Measurements from ENCODE around the gene RTF2. TPM values are rescaled to one million over a fixed set of nuclear protein-coding genes. Genes with fewer than 3 reads are reported as not detected.

Gene RTF2
- total and polyA plus RNA-seq, 2 of the 4 experiments (the other 2 are of a cell fraction) = 102 to 109 TPM

DNA sequence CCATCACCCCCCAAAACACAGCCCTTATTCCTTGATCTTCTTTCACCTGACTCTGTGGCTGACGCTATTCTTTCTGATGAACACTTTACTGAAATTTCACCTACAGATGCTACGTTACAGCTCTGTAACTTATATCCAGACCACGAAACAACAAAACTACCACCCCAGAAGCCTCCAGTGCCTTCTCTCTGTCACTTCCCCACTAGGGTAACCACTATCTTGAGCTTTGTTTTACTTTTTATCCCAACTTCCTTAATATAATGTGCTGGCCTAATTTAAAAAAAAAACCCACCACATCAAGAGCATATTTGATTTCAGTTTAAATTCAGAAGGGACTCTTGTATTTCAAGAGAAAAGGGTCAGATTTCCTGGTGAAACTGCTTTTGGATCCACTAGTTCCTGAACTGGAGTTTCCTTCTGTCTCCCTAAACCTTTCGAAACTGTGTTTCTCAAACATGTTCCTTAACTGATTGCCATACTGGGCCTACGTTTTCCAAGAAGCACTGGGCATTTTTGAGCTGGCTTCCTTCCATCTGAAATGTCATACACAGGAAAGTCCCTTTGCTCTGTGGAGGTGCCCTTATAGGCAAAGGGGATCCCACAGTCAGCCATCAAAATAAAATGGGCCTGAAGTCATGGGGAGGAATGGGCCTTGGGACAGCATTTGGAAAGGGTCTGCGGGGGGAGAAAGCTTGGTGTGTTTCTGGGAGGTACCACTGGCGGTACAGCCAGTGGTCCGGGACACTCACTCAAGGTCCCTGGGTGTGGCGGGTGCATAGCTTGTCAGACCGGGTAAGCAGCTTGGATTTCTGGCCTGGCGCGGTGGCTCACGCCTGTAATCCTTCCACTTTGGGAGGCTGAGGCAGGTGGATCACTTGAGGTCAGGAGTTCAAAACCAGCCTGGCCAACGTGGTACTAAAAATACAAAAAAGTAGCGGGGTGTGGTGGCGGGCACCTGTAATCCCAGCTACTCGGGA lies 25.8 kb upstream of the RTF2 start:
- Histone ChIP-seq H3K9me3 (ENCODE audit: control insufficient read depth, insufficient read depth, low read length) (no peaks in the 10 kb centered on the region), H3K9ac (ENCODE audit: low read depth, low read length) (peak overlapping the region; percentile 5)
- POLR2A ChIA-PET (ENCODE audit: unreplicated experiment) = interaction anchor here (0.9 to 1.0 kb wide), 2 partner anchors 26 to 30 kb away, joined by 3 to 6 read pairs; partner anchors contain the start of gene CASS4

More for the DNA sequence above, 25.8 kb upstream of the RTF2 start:
- Histone ChIP-seq H2BK20ac (ENCODE audit: low read depth, low read length) (peak overlapping the region; percentile 97), H3K14ac (replicated peaks; ENCODE audit: low read depth, low read length) (peak overlapping the region; percentile 90), H3K4me1 (ENCODE audit: control insufficient read depth, insufficient read depth, low read length) (peaks cover 33% of the 10 kb centered on the region), H3K27ac (ENCODE audit: insufficient read depth, low read length) (peak overlapping the region; percentile 99), H2AFZ (replicated peaks; ENCODE audit: low read length, poor library complexity) (no peak overlapping the region), H4K20me1 (ENCODE audit: insufficient read depth, low read length) (no peaks in the 10 kb centered on the region), H3K23ac (ENCODE audit: low read depth, low read length) (peak overlapping the region; percentile 93), H4K5ac (ENCODE audit: low read depth, low read length) (peak overlapping the region; percentile 93), H2AK9ac (replicated peaks; ENCODE audit: low read depth, low read length, poor library complexity) (peak overlapping the region; percentile 74), H3K4me3 (ENCODE audit: insufficient read depth, low read depth, low read length) (no peak overlapping the region), H2BK15ac (ENCODE audit: low read depth, low read length) (peak overlapping the region; percentile 94), H3K9me1 (ENCODE audit: insufficient read depth, low read length) (peaks cover 20% of the 10 kb centered on the region), H3K4me2 (ENCODE audit: low read depth, low read length) (no peak overlapping the region), H2BK5ac (ENCODE audit: low read depth, low read length, poor library complexity, severe bottlenecking) (peak overlapping the region; percentile 91), H4K91ac (ENCODE audit: insufficient read depth, low read depth, low read length) (peak overlapping the region; percentile 97), H3K79me1 (ENCODE audit: low read depth in 1 of 2, low read length in 2 of 2) (peaks cover 9 to 40% of the 10 kb centered on the region in 2 experiments; a peak in 3 of 4 replicates), H3K27me3 (ENCODE audit: control insufficient read depth, insufficient read depth, low read length) (no peaks in the 10 kb centered on the region), H3K56ac (ENCODE audit: extremely low read depth, insufficient read depth, low read length) (peak overlapping the region; percentile 18), H2BK120ac (ENCODE audit: low read depth, low read length) (peak overlapping the region; percentile 99), H3K4ac (ENCODE audit: low read depth, low read length) (peak overlapping the region; percentile 93), H2AK5ac (ENCODE audit: low read depth, low read length) (peak overlapping the region; percentile 88), H4K8ac (ENCODE audit: low read depth in 2 of 2, low read length in 2 of 2) (peak overlapping the region; percentile 90 to 98), H3K36me3 (ENCODE audit: control insufficient read depth, insufficient read depth, low read length) (peaks cover 10% of the 10 kb centered on the region; the same call in 1 of the 2 replicates), H3K18ac (ENCODE audit: low read depth, low read length) (peak overlapping the region; percentile 95)
- DNase-seq (peak; percentile 46), ATAC-seq (ENCODE audit: low read depth) (no peak)
- TF ChIP-seq RFX5 (IDR thresholded peaks at IDR 0.05; ENCODE audit: low read depth, low read length) (no peak), MXI1 (IDR thresholded peaks at IDR 0.05; ENCODE audit: borderline replicate concordance, low read depth, low read length) (no peak), MAFK (IDR thresholded peaks at IDR 0.05; ENCODE audit: low read depth, low read length) (no peak)
- TF ChIP-seq, protein P1, sequence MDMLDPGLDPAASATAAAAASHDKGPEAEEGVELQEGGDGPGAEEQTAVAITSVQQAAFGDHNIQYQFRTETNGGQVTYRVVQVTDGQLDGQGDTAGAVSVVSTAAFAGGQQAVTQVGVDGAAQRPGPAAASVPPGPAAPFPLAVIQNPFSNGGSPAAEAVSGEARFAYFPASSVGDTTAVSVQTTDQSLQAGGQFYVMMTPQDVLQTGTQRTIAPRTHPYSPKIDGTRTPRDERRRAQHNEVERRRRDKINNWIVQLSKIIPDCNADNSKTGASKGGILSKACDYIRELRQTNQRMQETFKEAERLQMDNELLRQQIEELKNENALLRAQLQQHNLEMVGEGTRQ (IDR thresholded peaks at IDR 0.05; ENCODE audit: low read depth, low read length) = no peak
- WGBS, 2 experiments (ENCODE audit: extremely low coverage in 2 of 2, insufficient read length in 1 of 2) = 98% methylated on average over 9 of the region's 17 CpGs; no CpG with 5 or more reads in 1 of the 2 experiments
- BruUV-seq (replicated peaks) = no TSS peak
- CTCF ChIA-PET = no interaction called here
- intact Hi-C loops (cut with micrococcal nuclease) (no loop called here), dilution Hi-C loops (cut with HindIII; ENCODE audit: low sequenced_read_pairs, unreplicated experiment) (no loop called here), in situ Hi-C loops (cut with MboI; ENCODE audit: low sequenced_read_pairs) (no loop called here)
